NCI-H82 treated with DMSO at 0.1 percent for 48 hours (cell line): ENCODE data around the gene BMP6.
"Not testable (repeated sequence)": the region's sequence is repeated elsewhere in the genome, so short reads cannot be mapped to it uniquely, and the experiment has no call there.

ENCODE experiments used
- DNase-seq: peaks from one replicate; lab custom pipeline; 2025; ENCODE audit not compliant: unreplicated experiment; lab: John Stamatoyannopoulos, UW

Gene BMP6

DNA sequence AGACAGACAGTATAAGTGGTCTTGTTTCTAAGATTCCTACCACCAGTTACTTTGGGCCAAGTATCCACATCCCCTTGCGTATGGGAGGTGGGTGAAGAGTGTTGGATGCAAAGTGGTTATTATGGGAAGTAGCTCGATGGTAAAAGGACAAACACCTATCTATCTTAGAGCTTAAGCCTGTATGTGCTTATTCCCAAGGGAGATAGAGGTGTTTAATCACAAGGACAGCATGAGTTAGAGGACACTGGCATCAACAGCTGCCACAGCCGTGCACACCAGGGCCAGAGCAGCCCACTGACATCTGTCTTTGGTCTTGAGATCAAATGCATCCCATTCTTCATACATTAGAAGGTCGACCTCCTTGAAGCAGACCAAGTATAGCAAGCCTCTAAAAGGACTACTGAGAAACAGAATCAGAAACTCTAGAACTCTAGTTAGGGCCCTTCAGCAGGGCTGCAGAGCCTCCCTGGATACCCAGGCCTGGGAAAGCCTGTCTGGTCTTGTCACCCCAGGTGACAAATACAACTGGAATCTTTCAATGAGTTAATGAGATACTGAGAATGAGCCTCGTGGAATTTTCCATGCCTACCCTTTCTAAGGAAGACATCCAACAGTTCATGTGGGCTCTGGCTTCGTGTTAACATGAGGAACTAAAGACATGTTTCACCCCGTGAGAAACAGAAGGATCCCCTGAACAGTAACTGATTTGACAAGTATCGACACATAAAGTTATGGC is 156.0 kb downstream of the BMP6 start:
- DNase-seq, result no peak

- no peak for DNase-seq
Observed at GRCh38 chr6:7882505-7883257, 156.8 kb downstream of the BMP6 start.

- DNase-seq, result no peak
Observed at GRCh38 chr6:7883381-7883780, 157.5 kb downstream of the BMP6 start.

DNA sequence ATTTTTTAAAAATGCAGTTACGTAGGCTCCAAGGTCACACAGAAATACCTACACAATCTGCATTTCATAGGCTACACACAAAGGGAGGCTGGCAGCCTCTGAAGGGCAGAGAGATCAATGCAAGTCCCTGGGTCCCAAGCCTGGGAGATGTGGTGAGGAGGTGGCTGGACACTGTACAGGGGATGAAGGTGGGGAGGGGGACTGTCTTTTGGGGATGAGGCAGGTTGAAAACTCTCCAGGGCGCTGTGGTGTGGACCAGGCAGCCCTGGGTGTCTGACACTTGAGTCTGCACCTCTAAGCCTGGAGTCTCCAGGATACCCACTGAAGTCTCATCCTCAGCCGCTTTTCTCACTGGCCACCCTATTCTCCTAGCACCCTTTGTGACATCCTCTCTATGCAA is 160.2 kb downstream of the BMP6 start:
- no peak for DNase-seq

- DNase-seq, result no peak
Observed at GRCh38 chr6:7887278-7887991, 161.5 kb downstream of the BMP6 start.

GRCh38 chr6:7888587-7889357 is 162.9 kb downstream of the BMP6 start:
- DNase-seq, result no peak

DNA sequence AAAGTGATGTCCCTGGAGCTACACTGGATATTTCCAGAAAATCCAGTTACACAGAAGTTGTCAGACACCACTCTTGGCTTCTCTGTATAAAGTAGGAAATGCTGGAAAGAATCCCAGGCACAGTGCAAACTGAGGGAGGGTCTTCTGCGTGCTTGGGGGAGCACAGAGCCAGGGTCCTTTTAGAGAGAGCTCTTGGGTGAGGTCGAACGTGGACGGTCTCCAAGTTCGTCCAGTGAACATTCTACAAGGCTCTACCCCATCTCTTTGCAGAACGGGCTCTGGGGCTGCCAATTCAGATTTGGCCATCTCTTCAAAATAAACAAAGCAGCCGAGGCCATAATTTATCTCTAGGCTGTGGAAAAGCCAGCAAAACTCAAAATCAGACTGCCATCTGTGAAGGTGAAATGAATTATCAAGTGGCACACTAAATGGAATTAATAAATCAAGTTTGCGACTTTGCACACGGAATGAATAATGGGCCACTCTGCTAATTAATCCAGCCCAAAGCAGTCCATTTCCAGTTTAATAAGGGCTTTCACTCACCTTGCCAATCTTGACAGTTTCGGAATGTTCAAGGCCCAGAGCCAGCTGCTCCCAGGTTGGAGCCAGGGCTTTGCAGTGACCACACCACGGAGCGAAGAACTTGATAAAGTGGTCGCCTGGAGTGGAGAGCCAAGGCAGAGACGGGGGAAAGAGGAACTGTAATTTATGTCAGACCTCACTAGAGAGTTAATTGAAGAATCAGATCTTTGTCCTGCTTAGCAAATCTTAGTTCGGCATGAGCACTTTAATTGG is 165.4 kb downstream of the BMP6 start:
- no peak for DNase-seq

DNA sequence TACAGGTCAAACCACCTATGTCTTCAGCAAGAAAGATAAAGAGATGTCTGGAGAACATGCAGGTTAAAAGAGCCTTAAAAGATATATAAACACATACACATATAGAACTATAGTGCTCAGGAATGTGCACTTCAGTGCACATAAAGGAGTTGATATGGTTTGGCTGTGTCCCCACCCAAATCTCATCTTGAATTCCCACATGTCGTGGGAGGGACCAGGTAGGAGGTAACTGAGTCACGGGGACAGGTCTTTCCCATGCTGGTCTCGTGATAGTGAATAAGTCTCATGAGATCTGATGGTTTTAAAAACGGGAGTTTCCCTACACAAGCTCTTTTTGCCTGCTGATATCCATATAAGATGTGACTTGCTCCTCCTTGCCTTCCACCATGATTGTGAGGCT is 166.5 kb downstream of the BMP6 start:
- not testable (repeated sequence) for DNase-seq

DNA sequence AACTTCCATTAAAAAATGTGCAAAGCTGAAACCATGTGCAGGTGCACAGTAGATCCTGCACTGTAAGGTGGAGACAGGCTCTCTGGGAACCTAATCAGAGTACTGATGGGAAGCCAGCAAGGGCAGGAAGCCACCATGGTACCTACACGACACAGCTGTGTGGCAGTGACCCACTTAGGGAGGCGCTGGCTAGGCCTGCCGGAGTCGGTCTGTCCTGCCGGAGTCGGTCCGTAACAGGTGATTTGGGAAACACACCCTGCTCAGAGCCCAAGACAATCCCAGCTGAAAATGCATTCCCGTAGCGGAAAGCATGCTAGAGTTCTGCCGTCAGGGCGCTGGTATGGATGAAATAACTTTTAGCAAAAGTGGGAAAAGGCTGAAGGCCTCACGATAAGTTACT is 167.4 kb downstream of the BMP6 start:
- DNase-seq, result no peak

- DNase-seq, result no peak
Observed at GRCh38 chr6:7894262-7895124, 168.6 kb downstream of the BMP6 start.

DNA sequence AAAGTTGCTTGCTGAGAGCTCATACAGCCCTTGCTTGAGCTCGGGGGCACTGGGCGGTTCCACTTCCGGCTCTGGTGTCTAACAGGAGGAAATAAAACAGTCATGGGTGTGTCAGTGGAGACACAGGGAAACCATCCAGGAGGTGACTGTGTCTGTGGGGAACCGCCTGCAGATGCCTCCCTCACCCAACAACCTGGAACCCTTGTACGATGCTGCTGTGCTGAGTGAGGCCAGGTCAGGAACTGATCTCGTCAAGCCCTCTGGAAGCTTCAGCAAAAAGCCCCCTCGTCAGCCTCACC is 169.2 kb downstream of the BMP6 start:
- DNase-seq, result no peak

DNA sequence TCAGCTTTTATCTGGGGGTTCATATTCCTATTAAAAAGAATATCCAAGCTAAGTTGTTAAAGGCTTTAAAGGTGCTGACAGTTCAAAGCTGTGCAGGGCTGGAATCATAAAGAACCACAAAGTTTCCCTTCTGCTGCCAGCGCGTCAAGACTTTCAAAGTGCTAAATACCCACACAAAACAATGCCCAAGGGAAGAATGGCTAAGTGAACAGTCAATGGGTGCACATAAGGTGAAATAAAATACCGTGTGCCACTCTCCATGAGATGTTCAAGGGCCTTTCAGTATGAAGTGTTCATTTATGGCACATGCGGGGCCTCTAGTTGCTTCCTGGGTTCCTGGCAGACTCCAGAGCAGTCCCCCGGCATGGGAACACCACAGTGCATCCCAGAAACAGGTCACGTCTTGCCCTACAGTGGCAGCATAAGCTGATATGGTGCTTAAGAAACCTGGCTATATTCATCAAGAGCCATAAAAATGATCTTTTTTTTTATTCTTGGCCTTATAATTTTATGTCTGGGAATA is 170.6 kb downstream of the BMP6 start:
- no peak for DNase-seq

GRCh38 chr6:7897461-7898192 is 171.7 kb downstream of the BMP6 start:
- no peak for DNase-seq

- not testable (repeated sequence) for DNase-seq
Observed at GRCh38 chr6:7898193-7898586, 172.3 kb downstream of the BMP6 start.

- DNase-seq, result no peak
Observed at GRCh38 chr6:7899101-7899888, 173.4 kb downstream of the BMP6 start.

- DNase-seq, result no peak
Observed at GRCh38 chr6:7899889-7900213, 174.0 kb downstream of the BMP6 start.

- no peak for DNase-seq
Observed at GRCh38 chr6:7900621-7901020, 174.7 kb downstream of the BMP6 start.

DNA sequence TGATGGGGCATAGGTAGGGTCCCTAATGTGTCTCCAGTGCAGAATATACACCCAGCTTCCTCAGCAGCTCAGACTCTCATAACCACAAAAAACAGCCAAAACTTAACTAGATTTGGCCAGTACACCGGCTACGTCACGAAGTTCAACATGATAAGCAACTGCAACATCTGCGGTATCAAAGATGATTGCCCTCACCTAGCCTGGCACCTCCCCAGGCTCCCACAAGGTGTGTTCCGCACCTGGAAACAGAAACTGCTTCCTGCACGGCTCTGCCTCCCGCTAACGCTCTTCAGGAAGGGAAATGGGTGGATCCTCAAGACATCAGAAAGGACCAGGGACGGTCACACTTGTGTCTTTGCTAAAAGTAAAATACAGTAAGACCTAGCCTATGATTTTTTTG is 175.2 kb downstream of the BMP6 start:
- DNase-seq, result no peak
